Panc1 (cell line): ENCODE measurements around the gene ACTL10. TPM values are rescaled to one million over a fixed set of nuclear protein-coding genes. Genes with fewer than 3 reads are reported as not detected.

ENCODE experiments used
- ATAC-seq: fragments of 200-7000 bp; cut with Tn5 transposase; 2 replicates; pipeline ENCODE4 v1.9.1; 2020; ENCODE audit warnings: mild to moderate bottlenecking, moderate library complexity
- BruUV-seq: library from RNA; stranded (reverse); fragments of 400-500 nt; replicated peaks from 2 replicates; lab custom pipeline; 2021; lab: Mats Ljungman, UMichigan
- CTCF ChIA-PET: fragments of 300-600 bp; sonication (Branson Sonifier 250); formaldehyde crosslinking; loops from one replicate; lab custom pipeline; 2022; ENCODE audit warnings: antibody characterized with exemption; lab: Charles Lee
- POLR2A ChIA-PET: fragments of 300-600 bp; sonication (Branson Sonifier 250); formaldehyde crosslinking; loops from one replicate; lab custom pipeline; 2022; ENCODE audit warnings: antibody characterized with exemption; lab: Charles Lee
- DNase-seq: peaks from one replicate; pipeline ENCODE4 v3.0.0-alpha.2; 2010; ENCODE audit warnings: low read depth, low spot score
- H3K27ac ChIP-seq: 2 replicates; pipeline ENCODE4 v1.5.1; 2011; ENCODE audit warnings: mild to moderate bottlenecking, low read length, inconsistent platforms
- H3K27me3 ChIP-seq: fragments of 200-500 bp; sonication (Bioruptor generic); 2 replicates; pipeline ENCODE4 v1.6.0; 2014; ENCODE audit warnings: low read length, inconsistent platforms; ENCODE audit not compliant: control insufficient read depth, insufficient read depth
- H3K36me3 ChIP-seq: fragments of 200-500 bp; sonication (Bioruptor generic); 2 replicates; pipeline ENCODE4 v1.5.1; 2014; ENCODE audit warnings: inconsistent platforms, mild to moderate bottlenecking, low read length, moderate library complexity; ENCODE audit not compliant: control insufficient read depth, insufficient read depth
- H3K4me1 ChIP-seq: 2 replicates; pipeline ENCODE4 v1.5.1; 2011; ENCODE audit warnings: inconsistent platforms, mild to moderate bottlenecking, low read length, moderate library complexity; ENCODE audit not compliant: control insufficient read depth, insufficient read depth
- H3K4me3 ChIP-seq, 2 experiments: 2 replicates each; pipeline ENCODE4 v1.5.1; 2011 to 2012; ENCODE audit warnings: low read depth in 2 of 2, low read length in 2 of 2, mild to moderate bottlenecking in 2 of 2, inconsistent platforms in 1 of 2, moderate library complexity in 1 of 2
- H3K9me3 ChIP-seq: fragments of 200-500 bp; sonication (Bioruptor generic); 2 replicates; pipeline ENCODE4 v1.5.1; 2014; ENCODE audit warnings: low read depth, mild to moderate bottlenecking, inconsistent platforms, low read length, moderate library complexity; ENCODE audit not compliant: control insufficient read depth, insufficient read depth
- POLR2AphosphoS5 ChIP-seq: IDR thresholded peaks from 2 replicates; pipeline ENCODE4 v1.6.1; 2012; ENCODE audit warnings: mild to moderate bottlenecking, low read depth, low read length, moderate library complexity
- SIN3A ChIP-seq: IDR thresholded peaks from 2 replicates; pipeline ENCODE4 v1.6.1; 2012; ENCODE audit warnings: low read depth, mild to moderate bottlenecking, low read length, moderate library complexity, borderline replicate concordance; ENCODE audit not compliant: insufficient read depth
- TCF7L2 ChIP-seq: IDR thresholded peaks from 2 replicates; pipeline ENCODE4 v1.6.1; 2011; ENCODE audit warnings: mild to moderate bottlenecking, low read depth, low read length, inconsistent platforms
- in situ Hi-C: cut with HindIII; loops from 2 replicates; pipeline ENCODE4 v1.10.0; 2016; ENCODE audit warnings: low sequenced_read_pairs, low pct_unique_long_range_greater_than_20kb
- intact Hi-C: fragments of 100-400 bp; cut with micrococcal nuclease; formaldehyde crosslinking; loops from one replicate; pipeline ENCODE4 v1.10.0; 2022; ENCODE audit not compliant: unreplicated experiment
- total RNA-seq: library from RNA; stranded (reverse); gene quantifications from one replicate; pipeline ENCODE4 v1.2.1, GENCODE V29; 2021; ENCODE audit not compliant: unreplicated experiment
- TF ChIP-seq, protein P1 (sequence below), 2 experiments: IDR thresholded peaks; 2 replicates each; pipeline ENCODE4 v1.6.1; 2011 to 2012; ENCODE audit warnings: low read depth in 2 of 2, control low read depth in 1 of 2, low read length in 1 of 2, mild to moderate bottlenecking in 1 of 2, moderate library complexity in 1 of 2; ENCODE audit not compliant: insufficient read depth in 1 of 2
- TF ChIP-seq, protein P2 (sequence below): fragments of 450-650 bp; IDR thresholded peaks from 2 replicates; pipeline ENCODE4 v1.5.1; 2017; ENCODE audit warnings: mild to moderate bottlenecking

Gene ACTL10
- total RNA-seq, 1 experiment from 2014 or later, result not detected

DNA sequence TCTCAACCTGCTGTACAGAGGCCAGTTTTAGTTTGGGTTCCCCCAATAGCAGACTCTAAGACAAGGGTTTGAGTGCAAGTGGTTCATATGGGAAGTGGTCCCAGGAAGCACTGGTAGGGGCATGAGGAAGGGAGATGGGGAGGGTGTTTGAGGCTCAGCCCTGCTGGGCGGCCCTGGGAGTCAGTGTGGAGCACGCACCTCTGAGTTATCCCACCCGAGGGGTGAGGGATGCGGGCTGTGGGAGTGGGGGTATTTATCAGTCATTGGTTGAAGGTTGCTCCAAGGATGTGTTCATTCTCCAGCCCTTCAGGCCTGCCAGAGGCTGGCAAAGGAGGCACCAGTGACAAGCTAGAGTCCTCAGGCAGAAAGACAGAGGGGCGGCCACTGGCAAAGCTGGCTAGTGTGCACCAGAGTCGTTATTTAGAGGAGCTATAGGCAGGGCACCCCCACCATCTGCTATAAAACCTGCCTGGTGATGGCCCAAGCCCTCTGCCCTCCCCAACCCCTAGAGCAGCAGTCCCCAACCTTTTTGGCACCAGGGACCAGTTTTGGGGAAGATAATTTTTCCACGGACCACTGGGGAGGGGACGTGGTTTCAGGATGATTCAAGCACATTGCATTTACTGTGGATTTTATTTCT lies 36.9 kb downstream of the ACTL10 start:
- Histone ChIP-seq H3K4me3 (no peak overlapping the region), H3K4me1 (no peaks in the 10 kb centered on the region), H3K27ac (no peak overlapping the region), H3K27me3 (no peaks in the 10 kb centered on the region), H3K36me3 (no peaks in the 10 kb centered on the region), H3K9me3 (no peaks in the 10 kb centered on the region)
- no TSS peak for BruUV-seq
- no peak for ATAC-seq
- TF ChIP-seq SIN3A, result no peak
- TF ChIP-seq, protein P1, sequence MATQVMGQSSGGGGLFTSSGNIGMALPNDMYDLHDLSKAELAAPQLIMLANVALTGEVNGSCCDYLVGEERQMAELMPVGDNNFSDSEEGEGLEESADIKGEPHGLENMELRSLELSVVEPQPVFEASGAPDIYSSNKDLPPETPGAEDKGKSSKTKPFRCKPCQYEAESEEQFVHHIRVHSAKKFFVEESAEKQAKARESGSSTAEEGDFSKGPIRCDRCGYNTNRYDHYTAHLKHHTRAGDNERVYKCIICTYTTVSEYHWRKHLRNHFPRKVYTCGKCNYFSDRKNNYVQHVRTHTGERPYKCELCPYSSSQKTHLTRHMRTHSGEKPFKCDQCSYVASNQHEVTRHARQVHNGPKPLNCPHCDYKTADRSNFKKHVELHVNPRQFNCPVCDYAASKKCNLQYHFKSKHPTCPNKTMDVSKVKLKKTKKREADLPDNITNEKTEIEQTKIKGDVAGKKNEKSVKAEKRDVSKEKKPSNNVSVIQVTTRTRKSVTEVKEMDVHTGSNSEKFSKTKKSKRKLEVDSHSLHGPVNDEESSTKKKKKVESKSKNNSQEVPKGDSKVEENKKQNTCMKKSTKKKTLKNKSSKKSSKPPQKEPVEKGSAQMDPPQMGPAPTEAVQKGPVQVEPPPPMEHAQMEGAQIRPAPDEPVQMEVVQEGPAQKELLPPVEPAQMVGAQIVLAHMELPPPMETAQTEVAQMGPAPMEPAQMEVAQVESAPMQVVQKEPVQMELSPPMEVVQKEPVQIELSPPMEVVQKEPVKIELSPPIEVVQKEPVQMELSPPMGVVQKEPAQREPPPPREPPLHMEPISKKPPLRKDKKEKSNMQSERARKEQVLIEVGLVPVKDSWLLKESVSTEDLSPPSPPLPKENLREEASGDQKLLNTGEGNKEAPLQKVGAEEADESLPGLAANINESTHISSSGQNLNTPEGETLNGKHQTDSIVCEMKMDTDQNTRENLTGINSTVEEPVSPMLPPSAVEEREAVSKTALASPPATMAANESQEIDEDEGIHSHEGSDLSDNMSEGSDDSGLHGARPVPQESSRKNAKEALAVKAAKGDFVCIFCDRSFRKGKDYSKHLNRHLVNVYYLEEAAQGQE (IDR thresholded peaks at IDR 0.05; ENCODE audit: insufficient read depth in 1 of 2, low read depth in 2 of 2, low read length in 1 of 2), result no peak
- TF ChIP-seq POLR2AphosphoS5, result no peak
- TF ChIP-seq, protein P2, sequence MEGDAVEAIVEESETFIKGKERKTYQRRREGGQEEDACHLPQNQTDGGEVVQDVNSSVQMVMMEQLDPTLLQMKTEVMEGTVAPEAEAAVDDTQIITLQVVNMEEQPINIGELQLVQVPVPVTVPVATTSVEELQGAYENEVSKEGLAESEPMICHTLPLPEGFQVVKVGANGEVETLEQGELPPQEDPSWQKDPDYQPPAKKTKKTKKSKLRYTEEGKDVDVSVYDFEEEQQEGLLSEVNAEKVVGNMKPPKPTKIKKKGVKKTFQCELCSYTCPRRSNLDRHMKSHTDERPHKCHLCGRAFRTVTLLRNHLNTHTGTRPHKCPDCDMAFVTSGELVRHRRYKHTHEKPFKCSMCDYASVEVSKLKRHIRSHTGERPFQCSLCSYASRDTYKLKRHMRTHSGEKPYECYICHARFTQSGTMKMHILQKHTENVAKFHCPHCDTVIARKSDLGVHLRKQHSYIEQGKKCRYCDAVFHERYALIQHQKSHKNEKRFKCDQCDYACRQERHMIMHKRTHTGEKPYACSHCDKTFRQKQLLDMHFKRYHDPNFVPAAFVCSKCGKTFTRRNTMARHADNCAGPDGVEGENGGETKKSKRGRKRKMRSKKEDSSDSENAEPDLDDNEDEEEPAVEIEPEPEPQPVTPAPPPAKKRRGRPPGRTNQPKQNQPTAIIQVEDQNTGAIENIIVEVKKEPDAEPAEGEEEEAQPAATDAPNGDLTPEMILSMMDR, result no peak
- TF ChIP-seq TCF7L2, result no peak
- ChIA-PET CTCF (no interaction called here), POLR2A (no interaction called here)
- in situ Hi-C loops (no loop called here), intact Hi-C loops (no loop called here)
- DNase-seq, result no peak

DNA sequence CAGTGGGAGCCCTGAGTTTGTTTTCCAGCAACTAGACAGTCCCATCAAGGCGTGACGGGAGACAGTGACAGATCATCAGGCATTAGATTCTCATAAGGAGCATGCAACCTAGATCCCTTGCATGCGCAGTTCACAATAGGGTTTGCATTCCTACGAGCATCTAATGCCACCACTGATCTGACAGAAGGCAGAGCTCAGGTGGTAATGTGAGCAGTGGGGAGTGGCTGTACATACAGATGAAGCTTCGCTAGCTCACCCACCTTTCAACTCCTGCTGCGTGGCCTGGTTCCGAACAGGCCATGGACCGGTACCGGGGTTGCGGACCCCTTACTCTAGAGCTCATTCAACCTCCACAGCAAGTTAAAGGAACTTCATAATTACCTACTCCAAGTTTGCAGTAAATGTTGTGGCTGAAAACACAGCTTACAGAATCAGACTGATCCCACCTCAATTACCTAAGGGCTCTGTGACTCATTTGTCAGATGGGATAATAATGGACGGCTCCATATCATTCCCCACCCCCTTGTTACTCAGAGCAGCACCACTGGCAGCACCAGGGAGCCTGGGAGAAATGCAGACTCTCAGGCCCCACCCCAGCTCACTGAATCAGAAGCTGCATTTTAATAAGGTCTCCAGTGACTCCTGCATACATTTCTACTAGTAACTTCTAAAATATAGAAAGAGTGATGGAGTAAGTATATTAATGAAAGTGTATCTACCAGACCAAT lies 37.6 kb downstream of the ACTL10 start:
- Histone ChIP-seq H3K4me3 (no peak overlapping the region), H3K27ac (no peak overlapping the region), H3K9me3 (no peaks in the 10 kb centered on the region), H3K4me1 (no peaks in the 10 kb centered on the region), H3K36me3 (no peaks in the 10 kb centered on the region), H3K27me3 (no peaks in the 10 kb centered on the region)
- no peak for ATAC-seq
- CTCF ChIA-PET, result interaction anchor here (0.7 kb wide), 1 partner anchor 395 kb away, joined by 3 read pairs; no protein-coding TSS in a partner anchor
- intact Hi-C loops, result no loop called here
- no peak for TF ChIP-seq TCF7L2
- TF ChIP-seq SIN3A, result no peak
- TF ChIP-seq, protein P2, result no peak
- TF ChIP-seq, protein P1 (IDR thresholded peaks at IDR 0.05; ENCODE audit: insufficient read depth in 1 of 2, low read depth in 2 of 2, low read length in 1 of 2), result no peak
- no peak for TF ChIP-seq POLR2AphosphoS5
- in situ Hi-C loops, result no loop called here
- POLR2A ChIA-PET, result interaction anchor here (0.8 kb wide), 1 partner anchor 241 kb away, joined by 5 read pairs; no protein-coding TSS in a partner anchor
- no peak for DNase-seq
- no TSS peak for BruUV-seq
